ENCODE results near the gene TRIM5.
"Not testable (repeated sequence)": the region's sequence is repeated elsewhere in the genome, so short reads cannot be mapped to it uniquely, and the experiment has no call there.

TRIM5 gene, protein sequence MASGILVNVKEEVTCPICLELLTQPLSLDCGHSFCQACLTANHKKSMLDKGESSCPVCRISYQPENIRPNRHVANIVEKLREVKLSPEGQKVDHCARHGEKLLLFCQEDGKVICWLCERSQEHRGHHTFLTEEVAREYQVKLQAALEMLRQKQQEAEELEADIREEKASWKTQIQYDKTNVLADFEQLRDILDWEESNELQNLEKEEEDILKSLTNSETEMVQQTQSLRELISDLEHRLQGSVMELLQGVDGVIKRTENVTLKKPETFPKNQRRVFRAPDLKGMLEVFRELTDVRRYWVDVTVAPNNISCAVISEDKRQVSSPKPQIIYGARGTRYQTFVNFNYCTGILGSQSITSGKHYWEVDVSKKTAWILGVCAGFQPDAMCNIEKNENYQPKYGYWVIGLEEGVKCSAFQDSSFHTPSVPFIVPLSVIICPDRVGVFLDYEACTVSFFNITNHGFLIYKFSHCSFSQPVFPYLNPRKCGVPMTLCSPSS

DNA sequence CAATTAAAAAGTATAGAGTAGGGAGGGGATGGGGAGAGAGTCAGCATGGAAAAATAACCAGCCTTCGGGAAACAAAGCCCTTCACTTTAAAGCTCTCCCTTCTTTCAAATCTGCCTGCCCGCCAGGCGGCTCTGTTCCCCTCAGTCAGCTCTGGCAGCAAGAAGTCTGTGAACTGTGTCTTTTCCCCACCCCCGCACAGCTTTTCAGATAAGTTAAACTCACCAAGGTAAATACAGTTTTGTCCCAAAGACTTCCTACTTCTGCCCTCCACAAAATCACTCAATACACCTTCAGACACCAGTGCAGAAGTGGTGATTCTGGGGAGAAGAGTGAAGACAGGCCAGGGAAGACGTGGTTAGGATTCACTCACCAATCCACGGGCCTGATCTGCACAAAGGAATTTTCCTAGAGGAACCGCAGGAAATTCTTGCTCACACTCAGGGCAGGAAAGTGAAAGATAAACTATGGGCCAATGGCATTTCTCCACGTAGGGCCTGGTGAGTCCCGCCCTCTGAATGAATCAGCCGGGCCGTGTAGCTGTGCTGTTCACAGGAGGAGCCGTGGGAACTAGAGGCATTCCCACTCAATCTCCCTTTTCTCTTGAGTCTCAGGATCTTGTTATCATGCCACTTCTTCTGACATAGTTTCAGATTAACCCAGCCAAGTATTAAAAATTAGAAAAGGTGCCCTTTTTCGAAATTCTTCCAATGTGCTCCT is at the start of gene TRIM5:
Gene TRIM5 (minus strand): TSS at position 429 of the 717 bp plus-strand sequence. CDS start 4,897 bp downstream, outside the sequence.
- no peak for DNase-seq

DNA sequence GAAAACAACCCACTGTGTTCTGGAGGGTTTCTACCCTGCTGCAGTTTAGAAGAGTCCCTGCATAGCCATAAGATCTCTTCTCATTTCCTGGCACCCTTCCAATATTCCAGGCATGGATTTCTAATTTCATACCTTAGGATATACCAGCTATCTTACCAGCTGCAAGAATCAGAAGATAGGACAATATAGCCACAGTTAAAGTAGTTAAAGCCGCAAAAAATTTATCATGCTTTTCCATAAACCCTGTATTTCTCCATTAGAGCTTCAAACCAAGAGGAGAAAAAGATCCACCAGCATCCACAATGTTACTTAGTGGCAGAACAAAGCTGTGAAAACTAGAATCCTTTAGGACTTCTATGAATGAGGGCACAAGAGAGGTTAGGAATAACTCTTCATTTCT is 42.8 kb upstream of the TRIM5 start:
- DNase-seq: no peak

GRCh38 chr11:5726351-5726750 is 41.5 kb upstream of the TRIM5 start:
- DNase-seq: no peak

DNA sequence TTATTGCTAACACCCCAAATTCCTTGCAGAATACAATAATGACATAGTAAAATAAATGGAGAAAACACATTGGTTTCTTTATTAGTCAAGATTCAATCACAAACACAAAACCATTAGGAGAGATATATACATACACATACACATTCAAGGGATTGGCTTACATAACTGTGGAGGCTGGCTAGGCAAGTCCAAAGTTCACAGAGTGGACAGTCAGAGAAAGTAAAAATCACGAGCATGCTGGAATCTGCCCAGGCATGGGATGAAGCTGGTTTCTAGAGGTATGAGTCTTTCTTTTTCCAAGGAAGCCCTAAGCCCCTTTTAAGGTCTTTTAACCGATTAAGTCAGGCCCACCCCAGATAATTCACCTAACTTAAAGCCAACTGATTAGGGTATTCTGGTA is 37.7 kb upstream of the TRIM5 start:
- DNase-seq: no peak

DNA sequence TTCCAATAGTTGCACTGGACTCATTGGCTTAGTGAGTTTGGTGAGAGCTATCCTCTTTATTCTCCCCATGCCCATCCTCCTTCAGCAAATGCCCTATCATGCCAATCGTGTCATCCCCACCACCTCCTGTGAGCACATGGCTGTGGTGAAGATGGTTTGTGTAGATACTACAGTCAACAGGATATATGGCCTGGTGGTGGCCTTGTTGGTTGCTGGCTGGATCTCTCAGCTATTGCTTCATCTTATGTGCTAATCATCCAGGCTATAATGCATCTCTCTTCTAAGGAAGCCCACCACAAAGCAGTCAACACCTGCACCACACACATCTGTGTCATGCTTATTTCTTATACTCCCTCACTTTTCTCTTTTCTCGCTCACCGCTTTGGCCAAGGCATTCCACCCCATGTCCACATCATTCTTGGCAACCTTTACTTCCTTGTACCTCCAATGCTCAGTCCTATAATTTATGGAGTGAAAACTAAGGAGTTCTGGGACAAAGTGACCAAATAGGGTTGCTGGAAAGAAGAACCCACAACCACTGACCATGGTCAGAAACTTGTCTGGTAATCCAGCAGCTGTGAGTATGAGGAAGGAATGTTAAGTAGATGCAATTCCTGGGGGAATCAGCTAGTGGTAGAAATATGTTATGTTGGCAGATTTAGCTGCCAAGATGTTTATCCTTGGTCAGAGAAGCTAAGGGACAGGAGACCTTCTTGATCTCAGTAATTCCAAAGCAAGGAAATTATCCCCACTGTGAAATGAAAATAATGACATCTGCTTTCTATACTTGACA is 35.0 kb upstream of the TRIM5 start:
- no peak for DNase-seq

GRCh38 chr11:5716518-5716917 is 31.6 kb upstream of the TRIM5 start:
- DNase-seq: not testable (repeated sequence)

DNA sequence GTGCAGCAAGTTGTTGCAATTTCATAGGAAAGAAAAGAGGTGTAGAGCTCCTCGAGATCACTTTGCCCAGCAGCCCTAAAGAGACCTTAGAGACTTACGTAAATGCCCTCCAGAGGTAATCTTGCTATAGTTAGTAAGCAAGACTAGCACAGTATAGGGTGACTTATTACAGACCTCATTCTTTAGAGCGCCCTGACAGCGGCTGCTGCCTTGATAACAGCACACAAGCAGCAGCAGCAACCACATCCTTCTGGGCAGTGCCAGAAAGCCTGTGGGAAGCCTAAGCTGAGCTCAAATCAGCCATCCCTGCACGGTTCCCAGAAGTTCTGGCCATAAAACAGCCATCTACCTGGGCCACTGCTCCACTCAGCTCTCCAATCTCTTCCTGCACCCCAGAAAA is 28.8 kb upstream of the TRIM5 start:
- DNase-seq: no peak

DNA sequence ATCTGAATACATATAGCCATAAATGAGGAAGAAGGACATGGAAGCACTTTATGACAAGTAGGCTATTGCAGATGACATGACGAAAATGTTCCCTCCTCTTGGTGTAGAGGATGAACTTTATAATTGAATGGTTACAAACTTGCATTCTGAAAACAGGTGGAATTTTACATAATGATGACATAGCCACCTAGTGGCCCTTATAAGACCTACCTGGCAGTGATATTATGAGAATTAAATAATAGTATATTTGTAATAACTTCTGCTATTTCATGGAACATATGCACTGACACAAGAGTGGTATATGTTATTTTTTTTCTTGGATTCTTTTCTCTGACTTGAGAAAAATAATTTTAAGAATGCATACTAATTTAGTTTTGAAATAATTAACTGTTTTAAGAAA is 27.6 kb upstream of the TRIM5 start:
- no peak for DNase-seq

DNA sequence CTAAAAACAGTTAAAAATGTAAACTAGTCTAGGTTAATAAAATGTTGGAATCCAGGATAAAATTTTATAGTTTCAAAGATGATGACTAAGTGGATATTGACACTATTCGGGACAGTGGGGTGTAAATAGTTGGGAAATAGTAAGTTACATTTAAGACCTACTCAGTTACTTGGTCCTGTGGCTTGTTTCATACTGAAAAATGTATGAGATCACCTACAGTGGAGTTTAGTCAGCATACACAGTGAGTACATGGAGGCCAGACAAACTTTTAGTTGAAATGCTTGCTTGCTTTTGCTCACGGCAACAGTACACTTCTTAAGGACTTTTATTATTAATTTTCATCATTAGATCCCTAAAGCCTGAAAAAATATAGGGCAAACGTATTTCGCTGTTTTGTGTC is 20.8 kb upstream of the TRIM5 start:
- DNase-seq: no peak

- DNase-seq: no peak
Observed at GRCh38 chr11:5703741-5704536, 19.1 kb upstream of the TRIM5 start.

DNA sequence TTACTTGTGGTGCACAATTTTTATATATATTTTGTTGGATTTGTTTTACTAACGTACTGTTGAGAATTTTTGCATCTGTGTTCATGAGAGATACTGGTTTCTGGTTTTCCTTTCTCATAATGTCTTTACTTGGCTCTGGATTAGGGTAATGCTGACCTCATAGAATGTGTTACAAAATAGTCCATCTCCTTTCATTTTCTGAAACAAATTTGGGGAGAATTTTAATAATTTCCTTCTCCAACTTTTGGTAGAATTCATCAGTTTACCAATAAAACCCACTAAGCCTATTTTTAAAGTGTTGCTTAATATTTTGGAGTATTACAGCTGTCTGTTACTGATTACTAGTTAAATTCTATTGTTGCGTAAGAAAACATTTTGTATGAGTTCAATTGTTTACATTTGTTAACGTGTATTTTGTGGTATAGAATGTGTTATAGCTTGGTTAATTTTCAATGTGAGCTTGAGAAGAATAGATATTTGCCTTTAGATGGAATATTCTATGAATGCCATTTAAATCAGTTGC is 16.2 kb upstream of the TRIM5 start:
- DNase-seq: no peak

GRCh38 chr11:5700421-5701054 is 15.7 kb upstream of the TRIM5 start:
- no peak for DNase-seq

- DNase-seq: no peak
Observed at GRCh38 chr11:5698281-5698680, 13.4 kb upstream of the TRIM5 start.

DNA sequence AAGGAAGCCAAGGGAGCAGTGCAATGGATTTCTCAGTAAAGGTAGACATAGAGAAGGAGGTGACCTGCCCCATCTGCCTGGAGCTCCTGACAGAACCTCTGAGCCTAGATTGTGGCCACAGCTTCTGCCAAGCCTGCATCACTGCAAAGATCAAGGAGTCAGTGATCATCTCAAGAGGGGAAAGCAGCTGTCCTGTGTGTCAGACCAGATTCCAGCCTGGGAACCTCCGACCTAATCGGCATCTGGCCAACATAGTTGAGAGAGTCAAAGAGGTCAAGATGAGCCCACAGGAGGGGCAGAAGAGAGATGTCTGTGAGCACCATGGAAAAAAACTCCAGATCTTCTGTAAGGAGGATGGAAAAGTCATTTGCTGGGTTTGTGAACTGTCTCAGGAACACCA is 11.3 kb upstream of the TRIM5 start:
- no peak for DNase-seq

DNA sequence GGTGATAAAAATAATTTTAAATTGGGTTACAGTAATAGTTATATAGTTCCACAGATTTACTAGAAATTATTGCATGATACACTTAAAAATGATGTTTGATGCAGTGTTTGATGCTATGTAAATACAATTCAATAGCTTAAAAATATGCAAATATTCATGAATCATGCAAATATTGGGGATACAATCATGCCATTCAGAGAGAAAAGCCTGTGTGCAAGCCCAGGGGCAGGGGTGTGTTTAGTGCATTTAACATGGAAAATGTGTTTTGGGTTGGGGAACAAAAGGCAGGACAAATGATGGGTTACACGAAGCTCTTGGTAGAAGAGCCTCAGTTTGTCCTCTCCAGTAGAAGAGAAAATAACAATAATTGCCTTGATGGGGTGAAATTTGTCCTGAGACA is 10.7 kb upstream of the TRIM5 start:
- no peak for DNase-seq

DNA sequence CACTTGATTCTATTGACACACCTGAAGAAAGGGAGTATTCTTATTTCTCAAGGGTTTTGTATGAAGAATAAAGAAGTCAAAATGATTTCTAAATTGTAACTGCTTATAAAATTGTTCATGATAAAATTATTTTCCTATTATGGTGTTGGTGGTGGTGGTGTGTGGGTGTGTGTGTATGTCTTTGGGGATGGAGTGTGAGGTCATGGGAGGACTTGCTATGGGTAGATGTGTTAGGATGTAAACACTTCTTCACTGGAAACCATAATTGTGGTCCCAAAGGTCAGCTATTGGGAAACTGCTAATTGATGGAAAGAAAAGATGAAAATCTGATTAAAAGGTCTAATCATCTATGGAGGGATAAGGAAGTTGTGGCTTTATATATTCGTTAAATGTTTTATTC is 9.8 kb upstream of the TRIM5 start:
- no peak for DNase-seq

GRCh38 chr11:5691964-5692361 is 7.1 kb upstream of the TRIM5 start:
- DNase-seq: no peak

- not testable (repeated sequence) for DNase-seq
Observed at GRCh38 chr11:5691238-5691963, 6.5 kb upstream of the TRIM5 start.

- no peak for DNase-seq
Observed at GRCh38 chr11:5690736-5691135, 5.9 kb upstream of the TRIM5 start.

DNA sequence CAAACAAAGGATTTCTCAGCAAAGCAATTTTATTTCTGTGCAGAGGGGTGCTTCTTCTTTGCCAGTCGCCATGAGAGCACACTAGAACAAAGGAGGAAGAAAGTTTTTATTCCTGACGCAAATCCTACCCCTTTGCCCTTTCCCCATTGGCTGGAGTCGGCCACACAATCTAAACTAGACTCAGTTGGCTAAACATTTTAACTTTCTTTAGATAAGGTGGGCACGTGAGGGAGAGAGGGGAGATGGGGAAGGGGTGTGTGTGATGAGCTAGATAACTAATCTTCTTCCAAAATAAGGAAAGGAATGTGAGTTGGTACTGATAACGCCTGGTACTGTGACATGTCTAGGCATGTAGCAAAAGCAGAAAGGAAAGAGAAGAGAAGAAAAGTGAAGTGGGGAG is 5.3 kb upstream of the TRIM5 start:
- no peak for DNase-seq

- no peak for DNase-seq
Observed at GRCh38 chr11:5689551-5689983, 4.7 kb upstream of the TRIM5 start, which contains the start of gene TRIM22. Gene TRIM22, plus strand, starts transcription at chr11:5689790. Its CDS starts 6,443 bp downstream, at chr11:5696233.
